Measurements from ENCODE around the gene LIMK2.
A peak's percentile ranks its signal among the peaks of the same experiment; 100 is the strongest.
"Not testable (repeated sequence)": the region's sequence is repeated elsewhere in the genome, so short reads cannot be mapped to it uniquely, and the experiment has no call there.

LIMK2 gene

GRCh38 chr22:31211862-31212730, at the start of gene LIMK2:
TSS of gene LIMK2 (plus strand) at chr22:31212298. CDS start at chr22:31212409, 111 bp downstream.
- peak; percentile 93 for DNase-seq

GRCh38 chr22:31170971-31171370, 41.1 kb upstream of the LIMK2 start:
- no peak for DNase-seq

GRCh38 chr22:31171734-31172133, 40.4 kb upstream of the LIMK2 start:
- not testable (repeated sequence) for DNase-seq

- no peak for DNase-seq
Measured at GRCh38 chr22:31173386-31174145, 38.5 kb upstream of the LIMK2 start.

- DNase-seq: no peak
Measured at GRCh38 chr22:31176923-31177322, 35.2 kb upstream of the LIMK2 start.

- DNase-seq: no peak
Measured at GRCh38 chr22:31177420-31178162, 34.5 kb upstream of the LIMK2 start.

- no peak for DNase-seq
Measured at GRCh38 chr22:31178859-31179258, 33.2 kb upstream of the LIMK2 start.

GRCh38 chr22:31179345-31179744, 32.8 kb upstream of the LIMK2 start:
- no peak for DNase-seq

GRCh38 chr22:31184015-31184414, 28.1 kb upstream of the LIMK2 start:
- DNase-seq: no peak

- DNase-seq: no peak
Measured at GRCh38 chr22:31185056-31185455, 27.0 kb upstream of the LIMK2 start.

- no peak for DNase-seq
Measured at GRCh38 chr22:31187627-31188026, 24.5 kb upstream of the LIMK2 start.

GRCh38 chr22:31192513-31192912, 19.6 kb upstream of the LIMK2 start:
- no peak for DNase-seq

GRCh38 chr22:31193092-31193491, 19.0 kb upstream of the LIMK2 start:
- DNase-seq: no peak

GRCh38 chr22:31194681-31195080, 17.4 kb upstream of the LIMK2 start:
- not testable (repeated sequence) for DNase-seq

GRCh38 chr22:31199187-31199586, 12.9 kb upstream of the LIMK2 start:
- no peak for DNase-seq

- DNase-seq: not testable (repeated sequence)
Measured at GRCh38 chr22:31204352-31204984, 7.6 kb upstream of the LIMK2 start.

GRCh38 chr22:31205059-31205458, 7.0 kb upstream of the LIMK2 start:
- DNase-seq: not testable (repeated sequence)

GRCh38 chr22:31206460-31206859, 5.6 kb upstream of the LIMK2 start:
- DNase-seq: not testable (repeated sequence)

GRCh38 chr22:31206896-31207687, 5.0 kb upstream of the LIMK2 start:
- no peak for DNase-seq

- DNase-seq: no peak
Measured at GRCh38 chr22:31210556-31211421, 1.3 kb upstream of the LIMK2 start.

GRCh38 chr22:31211482-31211861, 626 bp upstream of the LIMK2 start:
- DNase-seq: no peak
